GM10847 (cell line): ENCODE measurements around the gene CCBE1.

Source experiments
- POLR2A ChIP-seq: IDR thresholded peaks from 2 replicates; pipeline ENCODE4 v1.6.1; 2011; ENCODE audit not compliant: insufficient read length; ENCODE audit errors: extremely low read depth

Gene CCBE1

DNA sequence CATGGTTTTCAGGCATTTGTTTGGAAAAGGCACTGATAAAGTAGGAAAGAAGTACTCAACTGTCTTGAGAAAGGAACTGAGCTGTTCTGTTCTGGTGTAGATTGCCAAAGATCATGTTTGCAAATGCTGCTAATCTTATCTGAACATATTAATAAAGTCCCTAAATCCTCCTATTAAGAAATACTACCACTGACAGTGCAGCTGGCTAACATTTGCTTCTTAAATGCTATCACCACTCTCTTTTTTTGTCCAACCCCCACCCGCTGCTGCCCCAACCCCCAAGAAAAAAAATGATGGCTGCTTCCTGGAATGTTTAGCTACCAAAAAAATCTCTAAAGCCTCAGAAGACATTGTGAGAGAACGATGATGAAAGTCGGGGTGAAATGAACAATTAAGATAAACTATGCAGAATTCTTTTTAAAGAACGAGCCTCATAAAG lies 130.7 kb downstream of the CCBE1 start:
- TF ChIP-seq POLR2A = no peak

DNA sequence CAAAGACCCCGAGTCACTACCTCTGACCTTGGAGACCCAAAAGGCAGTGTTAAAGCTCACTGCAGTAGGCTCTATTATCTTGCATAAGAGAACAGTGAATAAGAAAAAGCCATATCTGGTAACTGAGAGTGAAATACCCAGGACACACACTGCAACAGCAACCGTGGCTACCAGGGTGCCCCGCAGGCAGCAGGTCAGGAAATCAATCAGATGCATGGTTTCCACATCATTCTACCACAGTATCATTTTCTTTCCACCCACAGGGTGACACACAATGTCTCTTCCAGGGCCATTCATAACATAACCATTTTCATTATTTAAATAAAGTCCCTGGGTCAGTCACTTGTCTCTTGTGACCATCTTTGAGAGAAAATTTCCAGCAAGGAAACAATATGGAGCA lies 131.3 kb downstream of the CCBE1 start:
- TF ChIP-seq POLR2A = no peak

DNA sequence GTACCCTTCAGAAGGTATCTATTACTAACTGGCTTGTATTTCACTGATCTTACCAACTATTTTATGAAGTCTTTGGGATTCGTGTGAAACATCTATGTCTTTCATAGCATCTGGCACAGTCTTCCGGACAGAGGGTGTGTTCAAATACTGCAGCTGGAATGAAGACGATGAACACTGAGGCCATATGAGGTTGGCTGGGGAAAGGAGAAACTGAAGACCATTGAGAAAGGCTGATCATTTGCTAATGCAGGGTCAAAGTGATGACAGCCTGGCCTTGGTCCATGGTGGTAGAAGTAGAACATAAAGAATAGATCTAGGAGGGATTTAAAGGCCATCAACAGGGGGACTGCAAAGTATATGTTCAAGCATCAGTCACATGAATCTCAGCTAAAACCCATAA lies 132.7 kb downstream of the CCBE1 start:
- no peak for TF ChIP-seq POLR2A

DNA sequence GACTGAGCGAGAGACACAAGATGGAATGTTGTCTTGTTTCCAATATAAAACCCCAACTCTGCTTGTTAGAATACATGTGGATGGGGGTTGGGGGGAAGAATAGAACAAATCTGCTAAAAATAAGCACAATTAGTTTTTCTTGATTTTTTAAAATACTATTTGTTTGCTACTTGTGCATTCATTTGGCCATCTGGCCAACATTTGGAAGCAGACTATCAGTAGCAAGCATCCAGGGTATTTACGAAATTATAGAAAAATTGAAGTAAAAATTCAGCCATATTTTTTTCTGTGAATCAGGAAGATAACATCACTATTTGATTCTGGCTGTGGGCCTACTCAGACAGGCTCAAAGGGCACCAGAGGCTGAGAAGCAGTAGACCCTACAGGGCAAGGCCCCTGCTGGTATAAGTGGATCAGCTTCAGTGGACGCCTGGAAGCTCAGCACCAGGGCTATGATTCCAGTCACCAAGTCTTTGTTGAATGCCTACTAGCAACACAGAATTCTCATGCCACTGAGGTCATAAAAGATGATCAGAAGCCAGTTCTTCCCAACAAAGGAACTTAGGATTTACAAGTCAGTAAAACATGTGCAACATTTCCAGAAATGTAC lies 133.9 kb downstream of the CCBE1 start:
- no peak for TF ChIP-seq POLR2A

GRCh38 chr18:59562751-59563150 lies 134.5 kb downstream of the CCBE1 start:
- TF ChIP-seq POLR2A = no peak

DNA sequence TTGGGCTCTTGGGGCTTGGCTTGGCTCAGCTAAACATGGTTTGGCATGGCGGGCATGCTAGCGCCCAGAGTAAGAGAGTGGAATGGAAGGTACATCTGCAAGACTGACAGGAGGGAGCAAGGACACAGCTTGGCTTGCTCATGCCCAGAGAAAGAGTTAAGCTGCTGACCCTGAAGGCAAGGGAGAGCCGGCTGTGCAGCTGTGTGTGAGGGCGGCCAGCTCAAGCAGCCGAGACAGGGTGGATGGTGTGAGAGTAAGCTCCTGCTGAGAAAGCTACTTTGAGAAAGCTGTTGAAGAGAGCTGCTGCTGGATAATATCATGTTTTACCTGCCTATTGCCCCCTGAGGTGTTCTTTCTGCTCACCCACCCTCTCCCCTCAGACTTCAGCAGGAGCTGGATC lies 135.6 kb downstream of the CCBE1 start:
- TF ChIP-seq POLR2A = no peak

DNA sequence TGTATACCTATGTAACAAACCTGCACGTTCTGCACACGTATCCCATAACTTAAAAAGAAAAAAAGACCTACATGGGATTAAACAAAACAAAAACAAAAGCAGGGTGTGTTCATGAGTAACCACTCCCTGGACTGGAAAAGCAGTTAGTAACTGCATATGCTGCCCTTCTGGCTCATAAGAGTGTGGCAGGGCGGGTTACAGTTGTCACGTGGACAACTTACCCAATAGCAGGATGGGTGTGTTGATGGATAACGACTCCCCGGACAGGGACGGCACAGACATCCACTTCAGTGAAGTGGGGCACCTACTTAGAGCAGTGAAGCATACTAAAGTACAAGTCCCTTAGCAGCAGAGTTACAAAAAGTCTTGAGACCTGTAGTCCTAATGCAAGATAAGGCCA lies 136.7 kb downstream of the CCBE1 start:
- TF ChIP-seq POLR2A = no peak

GRCh38 chr18:59559528-59559927 lies 137.7 kb downstream of the CCBE1 start:
- no peak for TF ChIP-seq POLR2A

GRCh38 chr18:59555995-59556659 lies 141.1 kb downstream of the CCBE1 start:
- no peak for TF ChIP-seq POLR2A

- no peak for TF ChIP-seq POLR2A
Measured at GRCh38 chr18:59554796-59555335, 142.4 kb downstream of the CCBE1 start.

- no peak for TF ChIP-seq POLR2A
Measured at GRCh38 chr18:59553273-59553870, 143.9 kb downstream of the CCBE1 start.

- TF ChIP-seq POLR2A = no peak
Measured at GRCh38 chr18:59551902-59552635, 145.2 kb downstream of the CCBE1 start.

- no peak for TF ChIP-seq POLR2A
Measured at GRCh38 chr18:59550174-59550516, 147.1 kb downstream of the CCBE1 start.

- TF ChIP-seq POLR2A = no peak
Measured at GRCh38 chr18:59549503-59550173, 147.6 kb downstream of the CCBE1 start.

GRCh38 chr18:59547581-59548182 lies 149.5 kb downstream of the CCBE1 start:
- TF ChIP-seq POLR2A = no peak
